ENCODE measurements around the gene USP47. TPM values are rescaled to one million over a fixed set of nuclear protein-coding genes. Genes with fewer than 3 reads are reported as not detected.

The USP47 gene
- total and polyA plus RNA-seq, 10 donors = 13.7 to 80.8 (median 48.2) TPM

- intact Hi-C loops (cut with DNase I; ENCODE audit: low total_unique reads) = no loop called here
- H3K9me3 ChIP-seq = no peaks in the 10 kb centered on the region
- H3K4me3 ChIP-seq = no peak overlapping the region
- no peak for DNase-seq
- no peaks in the 10 kb centered on the region for H3K36me3 ChIP-seq
- H3K4me1 ChIP-seq = no peaks in the 10 kb centered on the region
- no peaks in the 10 kb centered on the region for H3K27me3 ChIP-seq (replicated peaks in 1 of 7)
- H3K27ac ChIP-seq = no peak overlapping the region
- TF ChIP-seq POLR2AphosphoS5 (IDR thresholded peaks at IDR 0.05) = no peak
- no peak for TF ChIP-seq CTCF (IDR thresholded peaks at IDR 0.05 in 8 of 11, conservative IDR thresholded peaks at IDR 0.05 in 3 of 11)
- TF ChIP-seq POLR2A (IDR thresholded peaks at IDR 0.05) = no peak
- 68 to 86% (median 78%) methylated on average over 3 of the region's 3 CpGs for WGBS, 5 donors
These were observed 28.3 kb upstream of the USP47 start for GRCh38 chr11:11813288-11813962.

GRCh38 chr11:11814614-11815452 is 26.9 kb upstream of the USP47 start:
- no peak for DNase-seq
- WGBS, 5 donors = 85 to 90% (median 86%) methylated on average over 7 of the region's 7 CpGs
- intact Hi-C loops (cut with DNase I; ENCODE audit: low total_unique reads) = no loop called here
- H3K4me1 ChIP-seq = no peaks in the 10 kb centered on the region
- TF ChIP-seq POLR2AphosphoS5 (IDR thresholded peaks at IDR 0.05) (no peak), CTCF (IDR thresholded peaks at IDR 0.05 in 8 of 11, conservative IDR thresholded peaks at IDR 0.05 in 3 of 11) (no peak), POLR2A (IDR thresholded peaks at IDR 0.05) (no peak)
- H3K9me3 ChIP-seq = no peaks in the 10 kb centered on the region
- no peaks in the 10 kb centered on the region for H3K27me3 ChIP-seq (replicated peaks in 1 of 7)
- no peak overlapping the region for H3K4me3 ChIP-seq
- no peaks in the 10 kb centered on the region for H3K36me3 ChIP-seq
- H3K27ac ChIP-seq = no peak overlapping the region

DNA sequence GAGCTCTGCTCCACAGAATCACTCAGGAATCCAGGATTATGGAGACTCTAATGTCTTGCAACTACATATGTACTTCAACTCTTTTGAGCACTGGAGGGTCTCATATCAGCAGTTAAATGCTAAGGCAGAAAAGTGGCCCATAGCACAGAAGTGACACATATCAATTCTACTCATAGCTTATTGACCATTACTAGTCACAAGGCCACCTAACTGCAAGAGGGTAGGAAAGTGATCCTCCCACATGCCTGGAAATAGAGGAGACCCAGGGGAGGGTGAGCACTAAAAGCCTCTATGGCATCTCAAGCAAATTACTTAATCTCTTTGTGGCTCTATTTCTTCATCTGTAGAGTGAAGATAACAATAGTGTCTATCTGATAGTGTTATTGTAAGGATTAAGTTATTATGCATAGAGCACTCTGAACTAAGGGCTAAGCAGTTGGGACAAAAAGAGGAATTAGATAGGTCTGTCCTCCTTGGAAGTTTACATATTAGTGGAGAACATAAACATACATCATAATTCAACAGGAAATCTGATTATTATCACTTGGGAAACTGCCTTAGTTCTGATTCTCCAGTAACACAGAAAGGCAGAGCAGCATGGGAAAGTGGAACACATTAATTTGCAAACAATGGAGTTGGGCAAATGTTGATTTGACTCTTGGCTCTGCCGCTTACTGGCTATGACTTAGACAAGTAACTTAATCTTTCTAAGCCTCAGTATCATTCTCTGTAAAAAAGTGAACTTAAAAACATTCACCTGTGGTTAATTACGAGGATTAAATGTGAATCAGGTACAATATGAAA is 25.1 kb upstream of the USP47 start:
- no peak for DNase-seq
- 65 to 83% (median 71%) methylated on average over 2 of the region's 2 CpGs for WGBS, 5 donors
- Histone ChIP-seq H3K4me3 (no peak overlapping the region), H3K27ac (no peak overlapping the region), H3K36me3 (no peaks in the 10 kb centered on the region), H3K4me1 (no peaks in the 10 kb centered on the region), H3K27me3 (replicated peaks in 1 of 7) (no peaks in the 10 kb centered on the region), H3K9me3 (no peaks in the 10 kb centered on the region)
- intact Hi-C loops (cut with DNase I; ENCODE audit: low total_unique reads) = no loop called here
- no peak for TF ChIP-seq CTCF (IDR thresholded peaks at IDR 0.05 in 8 of 11, conservative IDR thresholded peaks at IDR 0.05 in 3 of 11)
- no peak for TF ChIP-seq POLR2A (IDR thresholded peaks at IDR 0.05)
- no peak for TF ChIP-seq POLR2AphosphoS5 (IDR thresholded peaks at IDR 0.05)

Data from spleen (tissue), 11 donors.